ENCODE results near the gene GPR63.

The GPR63 gene

GRCh38 chr6:96749891-96750290, 87.4 kb downstream of the GPR63 start:
- DNase-seq = no peak
